Measurements from ENCODE around the gene DDX41. TPM values are rescaled to one million over a fixed set of nuclear protein-coding genes. Genes with fewer than 3 reads are reported as not detected.

DDX41 gene
- total and polyA plus RNA-seq, 2 donors (not counting 3 experiments of a cell fraction or from before 2014, with no cell fraction given) = 103 to 118 TPM

GRCh38 chr5:177539411-177539810 lies 22.6 kb upstream of the DDX41 start:
- intact Hi-C loops (cut with micrococcal nuclease) = no loop called here
- H3K4me2 ChIP-seq (ENCODE audit: insufficient read depth, low read length) = no peak overlapping the region
- no peaks in the 10 kb centered on the region for H3K9me1 ChIP-seq (replicated peaks; ENCODE audit: control insufficient read depth, extremely low read depth, insufficient read depth, low read length)
- H3K9me3 ChIP-seq (replicated peaks; ENCODE audit: control insufficient read depth, insufficient read depth, low read length) = no peaks in the 10 kb centered on the region
- no peak overlapping the region for H2AFZ ChIP-seq (ENCODE audit: low read depth, low read length)
- H3K27me3 ChIP-seq (ENCODE audit: control insufficient read depth in 2 of 2, insufficient read depth in 2 of 2, low read length in 2 of 2) = no peaks in the 10 kb centered on the region
- peaks cover 2% of the 10 kb centered on the region for H4K20me1 ChIP-seq (replicated peaks; ENCODE audit: control insufficient read depth, extremely low read depth, insufficient read depth, low read length)
- dilution Hi-C loops (cut with MboI; ENCODE audit: extremely low pct_ligation_motif_present, low sequenced_read_pairs) = no loop called here
- DNase-seq (ENCODE audit: low read depth, low spot score) = no peak
- FAIRE-seq = no peak
- no peak overlapping the region for H3K27ac ChIP-seq (ENCODE audit: insufficient read depth, low read depth, low read length)
- no peak overlapping the region for H3K4me3 ChIP-seq (replicated peaks in 1 of 3; ENCODE audit: insufficient read depth in 1 of 3, low read depth in 1 of 3, low read length in 3 of 3)
- no peak for TF ChIP-seq POLR2AphosphoS5 (IDR thresholded peaks at IDR 0.05; ENCODE audit: insufficient read depth, low read depth, low read length)
- no peak for TF ChIP-seq MAX (IDR thresholded peaks at IDR 0.05; ENCODE audit: insufficient read depth, insufficient read length)
- TF ChIP-seq GATA2 (IDR thresholded peaks at IDR 0.05; ENCODE audit: insufficient read depth, insufficient read length, low read depth, low read length) = no peak
- TF ChIP-seq CTCF (IDR thresholded peaks at IDR 0.05; ENCODE audit: extremely low read depth in 1 of 2, insufficient read depth in 1 of 2, low read depth in 1 of 2, low read length in 2 of 2) = no peak
- no peak for TF ChIP-seq FOS (IDR thresholded peaks at IDR 0.05; ENCODE audit: borderline replicate concordance, insufficient read depth, low read length)
- no peak for TF ChIP-seq MYC (IDR thresholded peaks at IDR 0.05; ENCODE audit: low read depth, low read length)
- H3K79me2 ChIP-seq (ENCODE audit: control insufficient read depth, insufficient read depth, low read length) = peaks cover 38% of the 10 kb centered on the region
- ChIA-PET POLR2A (no interaction called here), CTCF (interaction anchor here (1.2 kb wide), 1 partner anchor 11 kb away, joined by 4 read pairs; no protein-coding TSS in a partner anchor)
- H3K9ac ChIP-seq (replicated peaks; ENCODE audit: extremely low read depth, insufficient read depth, low read length) = no peak overlapping the region
- peaks cover 4 to 21% of the 10 kb centered on the region in 2 experiments for H3K36me3 ChIP-seq (ENCODE audit: control insufficient read depth in 2 of 2, extremely low read depth in 1 of 2, insufficient read depth in 2 of 2, low read length in 2 of 2)
- H3K4me1 ChIP-seq (ENCODE audit: control insufficient read depth, extremely low read depth, insufficient read depth, low read length) = no peaks in the 10 kb centered on the region
- BruUV-seq (replicated peaks) = no TSS peak

Measured in endothelial cell of umbilical vein (primary cell).